Ecto neural progenitor cell (in vitro differentiated cells): Measurements from ENCODE around the gene LZTS3.
"Not testable (repeated sequence)": the region's sequence is repeated elsewhere in the genome, so short reads cannot be mapped to it uniquely, and the experiment has no call there.

Experiments used
- DNase-seq: peaks from one replicate; pipeline ENCODE4 v3.0.0-alpha.2; 2018; ENCODE audit warnings: low spot score

LZTS3 gene

DNA sequence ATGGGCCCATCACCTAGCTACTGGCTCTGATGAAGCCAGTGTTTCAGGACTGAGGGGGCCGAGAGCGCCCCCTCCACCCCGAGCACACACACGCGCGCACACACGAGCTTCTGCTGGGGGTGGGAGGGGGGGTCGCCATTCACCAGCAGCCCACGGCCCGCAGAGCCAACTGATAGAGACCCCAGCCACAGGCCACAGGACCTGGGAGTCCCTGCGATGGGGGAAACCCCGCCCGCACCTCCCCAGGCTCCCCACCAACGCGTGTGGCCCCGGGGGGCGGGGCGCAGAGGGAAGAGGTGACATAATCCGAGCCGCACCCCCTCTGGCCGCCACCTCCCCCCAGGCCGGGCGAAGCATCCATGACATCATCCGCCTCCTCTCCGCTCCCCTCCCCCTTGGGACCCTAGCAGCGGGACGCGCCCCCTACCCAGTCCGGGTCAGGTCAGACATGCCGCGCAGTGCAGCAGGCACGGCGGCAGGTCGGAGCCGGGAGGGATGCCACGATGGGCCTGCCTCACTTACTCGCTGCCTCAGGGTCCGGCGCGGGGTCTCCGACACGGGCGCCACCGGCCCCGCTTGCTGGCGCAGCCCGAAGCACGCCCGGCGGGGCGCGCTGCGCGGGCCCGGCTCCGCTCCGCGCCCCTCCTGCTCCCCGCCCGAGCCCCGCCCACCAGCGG is at the start of gene LZTS3:
Gene LZTS3, minus strand, starts transcription at position 617 of the 677 bp plus-strand sequence. CDS start 6,386 bp downstream, outside the sequence.
- peak; percentile 95 for DNase-seq

DNA sequence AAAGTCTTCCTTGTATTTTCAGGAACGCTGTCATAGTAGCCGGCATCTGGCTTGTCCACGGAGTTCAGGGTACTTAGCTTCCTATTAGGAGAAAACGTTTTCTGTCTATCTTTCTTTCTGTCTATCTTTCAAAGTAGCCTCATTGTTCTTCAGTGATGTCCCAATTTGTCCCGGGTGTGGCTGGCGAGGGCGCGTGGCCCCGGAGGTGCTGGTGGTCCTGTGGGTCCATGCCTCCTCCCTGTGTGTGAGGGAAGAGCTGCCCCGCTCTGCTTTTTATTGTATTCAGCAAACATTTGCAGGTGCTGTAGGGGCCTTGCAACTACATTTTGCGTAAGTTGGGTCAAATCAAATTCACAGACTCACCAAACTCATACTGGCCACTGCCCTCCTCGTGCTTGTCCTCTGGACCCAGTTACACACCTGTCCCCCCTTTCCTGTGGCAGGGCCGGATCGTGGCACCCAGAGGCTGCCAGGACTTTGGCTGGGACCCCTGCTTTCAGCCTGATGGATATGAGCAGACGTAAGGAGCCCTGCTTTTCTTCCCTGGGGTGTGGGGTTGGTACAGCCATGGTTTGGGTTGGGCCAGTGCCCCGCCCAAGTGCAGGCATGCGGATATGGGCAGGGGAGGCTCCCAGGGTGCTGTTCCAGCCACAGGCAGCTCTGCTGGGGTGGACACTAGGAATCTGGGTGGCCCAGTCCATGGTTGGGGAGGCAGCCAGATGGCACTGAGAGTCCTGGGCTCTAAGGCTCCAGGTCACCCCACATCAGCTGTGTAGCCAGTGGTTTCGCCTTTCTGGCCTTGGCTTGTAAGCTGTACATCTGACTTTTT is 48.3 kb upstream of the LZTS3 start:
- no peak for DNase-seq

GRCh38 chr20:3218307-3218988 is 45.1 kb upstream of the LZTS3 start:
- peak; percentile 86 for DNase-seq

DNA sequence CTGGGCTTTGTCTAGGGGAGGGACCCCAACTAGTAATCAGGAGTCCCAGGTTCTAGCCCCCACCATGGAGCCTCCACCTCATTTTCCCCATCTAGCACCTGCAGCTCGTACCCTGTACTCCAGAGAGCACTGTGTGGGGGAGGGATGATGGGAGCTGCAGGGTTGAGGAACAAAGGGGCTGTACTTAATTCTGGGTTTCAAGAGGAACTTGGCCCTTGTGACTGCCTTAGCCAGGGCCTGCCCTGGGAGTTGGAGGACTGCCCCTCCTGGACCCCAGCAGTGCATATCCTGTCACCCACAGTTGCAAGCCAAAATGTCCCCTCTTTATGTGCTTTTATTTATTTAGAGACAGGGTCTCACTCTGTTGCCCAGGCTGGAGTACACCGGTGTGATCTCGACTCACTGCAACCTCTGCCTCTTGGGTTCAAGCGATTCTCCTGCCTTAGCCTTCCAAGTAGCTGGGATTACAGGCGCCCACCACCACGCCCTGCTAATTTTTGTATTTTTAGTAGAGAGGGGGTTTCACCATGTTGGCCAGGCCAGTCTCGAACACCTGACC is 42.1 kb upstream of the LZTS3 start:
- DNase-seq, result not testable (repeated sequence)

- no peak for DNase-seq
Measured at GRCh38 chr20:3213226-3213625, 39.9 kb upstream of the LZTS3 start.

DNA sequence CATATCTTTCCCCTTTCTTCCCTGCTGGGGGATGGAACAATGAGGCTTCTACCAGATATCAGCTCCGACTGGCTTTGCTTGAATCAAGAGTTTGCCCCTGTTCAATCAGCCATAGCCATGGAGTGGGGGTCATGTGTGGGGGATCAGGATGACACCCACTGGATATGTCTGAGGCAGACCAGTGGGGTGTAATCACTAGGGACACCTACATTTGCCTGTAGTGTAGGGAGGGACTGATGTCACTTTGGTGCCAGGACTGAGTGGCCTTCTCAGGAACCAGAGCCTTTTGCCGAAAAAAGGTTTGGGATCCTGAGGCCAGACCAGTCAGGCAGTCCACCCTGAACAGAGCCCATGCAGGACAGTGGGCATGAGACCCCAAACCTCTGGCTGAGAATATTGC is 37.0 kb upstream of the LZTS3 start:
- no peak for DNase-seq

DNA sequence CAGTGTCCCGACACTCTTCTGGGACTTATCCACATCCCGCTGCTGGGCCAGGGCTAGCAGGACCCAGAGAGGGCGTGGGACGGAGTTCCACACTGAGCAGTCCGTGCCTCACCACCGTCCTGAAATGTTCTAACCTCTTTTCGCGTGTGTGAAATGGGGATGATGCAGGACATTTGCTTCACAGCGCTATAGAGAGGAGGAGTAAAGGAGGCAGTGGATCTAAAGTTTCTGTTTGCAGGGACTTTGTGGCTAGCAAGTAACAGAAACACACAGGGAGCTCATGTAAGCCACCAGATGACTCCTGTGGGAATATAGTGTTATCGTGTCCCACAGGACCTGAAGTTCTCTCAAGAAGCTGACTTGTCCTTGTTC is 36.6 kb upstream of the LZTS3 start:
- DNase-seq, result no peak

DNA sequence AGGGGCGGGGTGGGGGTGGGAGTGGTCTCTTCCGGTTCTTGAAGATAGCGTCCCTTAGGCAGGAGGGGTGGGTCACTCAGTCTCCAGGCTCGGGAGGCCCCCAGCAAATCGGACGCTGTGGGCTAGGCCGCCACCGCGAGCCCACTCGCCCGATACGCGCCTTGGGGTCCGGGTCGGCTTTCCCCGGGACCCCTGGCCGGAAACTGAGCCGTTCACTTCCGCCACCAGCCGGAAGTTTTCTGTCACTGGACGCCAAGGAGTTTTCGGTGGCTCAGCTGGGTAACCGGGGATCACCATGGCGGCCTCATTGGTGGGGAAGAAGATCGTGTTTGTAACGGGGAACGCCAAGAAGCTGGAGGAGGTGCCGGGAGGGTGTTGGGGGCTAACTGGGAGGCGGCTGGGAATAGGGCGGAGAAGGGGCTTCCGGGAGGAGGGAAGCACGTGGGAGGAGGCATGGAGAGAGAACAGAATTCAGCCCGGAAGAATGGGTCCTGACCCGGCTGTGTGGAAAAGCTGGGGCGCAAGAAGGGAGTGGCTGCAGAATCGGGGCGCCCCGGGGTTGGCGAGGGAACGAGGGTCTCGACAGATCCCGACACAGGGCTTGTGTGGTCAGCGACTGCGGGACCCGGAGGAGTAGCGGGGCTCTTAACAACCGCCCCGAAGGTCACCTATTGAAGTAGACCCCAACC is 36.1 kb upstream of the LZTS3 start, which contains the start of gene ITPA:
Gene ITPA, plus strand, starts transcription at position 242 of the 689 bp plus-strand sequence. Its CDS starts 54 bp downstream, at position 296.
- DNase-seq, result peak; percentile 81

GRCh38 chr20:3208786-3209256 is 35.5 kb upstream of the LZTS3 start:
- DNase-seq, result no peak

- DNase-seq, result peak; percentile 89
Measured at GRCh38 chr20:3204124-3204794, 30.9 kb upstream of the LZTS3 start, which contains the start of gene DDRGK1. Gene DDRGK1 (minus strand): TSS chr20:3204682. CDS start chr20:3204627, 55 bp downstream.

GRCh38 chr20:3203315-3204123 is 30.2 kb upstream of the LZTS3 start:
- no peak for DNase-seq

- DNase-seq, result no peak
Measured at GRCh38 chr20:3202965-3203314, 29.6 kb upstream of the LZTS3 start.

- DNase-seq, result no peak
Measured at GRCh38 chr20:3199976-3200755, 26.8 kb upstream of the LZTS3 start.

- no peak for DNase-seq
Measured at GRCh38 chr20:3199206-3199605, 25.9 kb upstream of the LZTS3 start.

GRCh38 chr20:3195590-3196237 is 22.4 kb upstream of the LZTS3 start:
- DNase-seq, result no peak

DNA sequence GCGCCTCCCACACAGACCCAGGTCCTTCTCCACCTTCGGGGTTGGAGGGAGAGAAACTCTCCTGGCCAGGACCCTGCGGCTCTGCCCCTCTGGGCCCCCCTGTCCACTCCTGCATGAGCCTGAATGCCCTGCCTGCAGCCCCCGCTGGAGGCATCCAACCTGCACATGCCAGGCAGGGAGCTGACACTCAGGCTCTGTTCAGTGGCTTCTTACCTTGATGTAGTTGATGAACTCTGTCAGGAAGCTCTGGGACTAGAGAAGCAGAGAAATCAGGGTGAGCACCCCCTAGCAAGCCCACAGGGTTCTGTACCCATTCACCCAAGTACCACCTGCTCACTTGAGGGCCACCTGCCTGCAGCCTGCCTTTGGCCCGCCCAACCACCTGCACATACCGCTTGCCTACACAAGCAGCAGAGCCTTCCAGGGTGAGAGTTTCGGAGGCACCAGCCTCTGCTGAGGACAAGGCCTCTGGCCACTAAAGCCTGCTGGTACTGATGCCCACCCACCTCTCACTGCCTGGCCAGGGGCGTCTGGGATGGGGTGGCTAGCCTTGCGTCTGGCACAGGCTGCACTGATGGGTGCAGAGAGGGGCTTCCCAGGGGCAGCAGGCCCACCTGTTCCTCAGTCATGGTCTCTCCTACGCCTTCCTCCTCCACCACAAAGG is 21.4 kb upstream of the LZTS3 start:
- DNase-seq, result no peak

DNA sequence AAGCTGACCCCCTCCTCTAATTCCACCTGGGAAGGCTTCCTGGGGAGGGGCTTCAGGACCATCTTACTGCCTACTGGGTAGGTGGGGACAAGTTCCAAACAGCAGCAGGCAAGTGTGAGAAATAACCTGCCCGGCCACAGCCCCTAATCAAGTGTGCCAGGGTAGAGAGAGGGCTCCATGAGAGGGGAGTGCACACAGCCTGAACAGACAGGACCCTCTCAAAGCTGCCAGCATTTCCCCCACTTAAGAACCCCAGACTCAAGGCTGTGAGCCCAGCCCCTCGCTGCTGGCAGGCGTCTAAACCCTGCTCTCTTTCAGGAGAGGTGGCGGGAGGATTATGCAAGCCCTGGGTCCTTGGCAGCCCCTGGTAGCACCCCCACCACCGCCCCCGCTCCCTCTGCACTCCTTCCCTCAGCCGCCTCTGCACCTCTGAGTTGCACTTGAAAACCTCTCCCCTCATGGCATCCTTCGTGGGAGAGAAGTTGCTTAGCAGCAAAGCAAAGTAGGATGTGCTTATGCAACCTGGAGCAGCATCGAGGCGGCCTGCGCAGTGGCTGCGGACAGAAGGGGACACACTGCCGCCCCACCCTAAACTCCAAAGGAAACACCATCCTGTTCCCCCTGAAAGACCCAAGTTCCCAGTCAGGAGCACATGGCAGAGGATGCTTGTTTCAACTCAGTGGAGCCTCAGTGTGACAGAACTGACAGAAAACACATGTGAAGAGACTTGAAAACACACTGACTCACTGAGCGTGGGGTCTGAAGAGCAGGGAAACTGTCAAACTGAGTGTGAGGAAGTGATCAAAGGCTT is 20.7 kb upstream of the LZTS3 start:
- DNase-seq, result no peak
